ENCODE data around the gene EPS8.

The EPS8 gene

GRCh38 chr12:15700595-15700994, 88.6 kb downstream of the EPS8 start:
- no peak overlapping the region for H3K4me3 ChIP-seq (replicated peaks; ENCODE audit: low read depth, low read length)
- TF ChIP-seq CTCF (IDR thresholded peaks at IDR 0.05; ENCODE audit: low read length, missing control alignments), result no peak
- peak; percentile 94 for DNase-seq (ENCODE audit: low read depth)

DNA sequence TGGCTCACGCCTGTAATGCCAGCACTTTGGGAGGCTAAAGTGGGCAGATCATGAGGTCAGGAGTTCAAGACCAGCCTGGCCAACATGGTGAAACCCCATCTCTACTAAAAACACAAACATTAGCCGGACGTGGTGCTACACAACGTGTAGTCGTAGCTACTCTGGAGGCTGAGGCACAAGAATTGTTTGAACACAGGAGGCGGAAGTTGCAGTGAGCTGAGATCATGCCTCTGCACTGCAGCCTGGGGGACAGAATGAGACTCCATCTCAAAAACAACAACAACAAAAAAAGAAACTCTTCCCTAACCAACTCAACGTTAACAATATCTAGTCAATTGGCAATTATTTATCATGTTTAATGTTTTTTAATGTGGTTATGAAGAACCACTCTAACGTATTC, 89.3 kb downstream of the EPS8 start:
- DNase-seq (ENCODE audit: low read depth), result no peak
- no peak for TF ChIP-seq CTCF (IDR thresholded peaks at IDR 0.05; ENCODE audit: low read length, missing control alignments)
- no peak overlapping the region for H3K4me3 ChIP-seq (replicated peaks; ENCODE audit: low read depth, low read length)

DNA sequence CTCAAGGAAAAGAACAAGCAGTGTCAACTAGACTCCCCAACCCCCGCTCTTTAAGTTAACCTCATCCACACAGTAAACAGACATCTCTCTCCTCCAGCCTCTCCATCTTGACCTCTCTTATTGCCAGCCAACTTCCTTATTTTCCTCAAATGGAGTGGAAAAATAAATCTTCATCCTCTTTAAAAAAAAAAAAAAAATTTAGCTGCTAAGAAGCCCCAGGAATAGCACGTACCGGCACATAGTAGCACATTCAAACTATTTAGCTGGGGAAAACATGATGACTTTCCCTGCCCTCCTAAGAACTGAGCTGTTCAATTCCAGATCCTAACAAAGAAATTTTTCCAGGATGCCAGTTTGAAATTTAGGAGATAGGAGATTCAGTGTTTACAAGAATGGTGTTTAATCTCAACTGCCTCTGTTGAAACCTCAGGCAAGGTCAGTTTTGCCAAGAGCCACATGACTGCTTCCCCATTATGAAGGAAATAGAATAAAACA, 90.8 kb downstream of the EPS8 start:
- TF ChIP-seq CTCF (IDR thresholded peaks at IDR 0.05; ENCODE audit: low read length, missing control alignments), result no peak
- no peak for DNase-seq (ENCODE audit: low read depth)
- no peak overlapping the region for H3K4me3 ChIP-seq (replicated peaks; ENCODE audit: low read depth, low read length)

GRCh38 chr12:15697201-15697600, 92.0 kb downstream of the EPS8 start:
- no peak for TF ChIP-seq CTCF (IDR thresholded peaks at IDR 0.05; ENCODE audit: low read length, missing control alignments)
- no peak overlapping the region for H3K4me3 ChIP-seq (replicated peaks; ENCODE audit: low read depth, low read length)
- no peak for DNase-seq (ENCODE audit: low read depth)

- H3K4me3 ChIP-seq (replicated peaks; ENCODE audit: low read depth, low read length), result no peak overlapping the region
- no peak for DNase-seq (ENCODE audit: low read depth)
- no peak for TF ChIP-seq CTCF (IDR thresholded peaks at IDR 0.05; ENCODE audit: low read length, missing control alignments)
Observed at GRCh38 chr12:15693228-15693911, 95.8 kb downstream of the EPS8 start.

DNA sequence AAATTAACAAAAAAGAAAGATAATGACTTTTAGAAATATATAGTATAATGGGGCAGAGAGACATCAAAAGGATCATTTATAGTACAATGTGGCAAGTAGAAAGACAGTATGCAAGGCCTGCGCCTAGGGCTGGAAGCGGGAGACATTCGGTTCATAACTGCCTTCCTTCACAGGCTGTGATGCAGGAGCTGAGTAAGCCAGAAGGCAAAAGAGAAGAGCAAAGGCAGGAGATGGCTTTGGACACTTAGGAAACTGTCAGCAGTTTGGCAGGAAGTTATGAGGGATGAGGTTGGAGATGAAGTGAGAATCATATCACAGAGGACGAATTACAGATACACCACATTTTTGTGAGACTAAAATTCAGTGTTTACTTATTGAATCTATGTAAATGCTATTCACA, 97.8 kb downstream of the EPS8 start:
- no peak for TF ChIP-seq CTCF (IDR thresholded peaks at IDR 0.05; ENCODE audit: low read length, missing control alignments)
- DNase-seq (ENCODE audit: low read depth), result no peak
- H3K4me3 ChIP-seq (replicated peaks; ENCODE audit: low read depth, low read length), result no peak overlapping the region

GRCh38 chr12:15690320-15690719, 98.9 kb downstream of the EPS8 start:
- H3K4me3 ChIP-seq (replicated peaks; ENCODE audit: low read depth, low read length), result no peak overlapping the region
- no peak for DNase-seq (ENCODE audit: low read depth)
- TF ChIP-seq CTCF (IDR thresholded peaks at IDR 0.05; ENCODE audit: low read length, missing control alignments), result no peak
